K562 (cell line): ENCODE data around the gene TPRG1L. TPM values are rescaled to one million over a fixed set of nuclear protein-coding genes. Genes with fewer than 3 reads are reported as not detected.

Experiments used
- ADNP ChIP-seq: fragments of 200-800 bp; sonication (Bioruptor generic); IDR thresholded peaks from 2 replicates; pipeline ENCODE4 v1.6.1; 2016; ENCODE audit warnings: missing genetic modification characterization, missing compliant biosample characterization
- ARID1B ChIP-seq: fragments of 450-650 bp; IDR thresholded peaks from 2 replicates; pipeline ENCODE4 v1.6.1; 2016; ENCODE audit warnings: antibody characterized with exemption, mild to moderate bottlenecking, inconsistent platforms
- ARID2 ChIP-seq: fragments of 450-650 bp; IDR thresholded peaks from 2 replicates; pipeline ENCODE4 v1.6.1; 2017; ENCODE audit warnings: antibody characterized with exemption, mild to moderate bottlenecking
- CCAR2 ChIP-seq: fragments of 200-400 bp; formaldehyde crosslinking; IDR thresholded peaks from 2 replicates; pipeline ENCODE4 v1.6.1; 2017; ENCODE audit warnings: mild to moderate bottlenecking, low read depth, low read length
- CHD2 ChIP-seq: IDR thresholded peaks from 2 replicates; pipeline ENCODE4 v1.6.1; 2011; ENCODE audit warnings: low read depth, low read length
- DDX20 ChIP-seq: fragments of 450-650 bp; IDR thresholded peaks from 2 replicates; pipeline ENCODE4 v1.6.1; 2016; ENCODE audit warnings: missing genetic modification characterization, low read depth, mild to moderate bottlenecking, missing compliant biosample characterization, moderate library complexity
- DEAF1 ChIP-seq: fragments of 450-650 bp; formaldehyde crosslinking; IDR thresholded peaks from 2 replicates; pipeline ENCODE4 v1.4.0; 2020; ENCODE audit warnings: mild to moderate bottlenecking, moderate library complexity
- E2F4 ChIP-seq: sonication (generic); formaldehyde crosslinking; IDR thresholded peaks from 2 replicates; pipeline ENCODE4 v1.8.0; 2022; ENCODE audit warnings: mild to moderate bottlenecking, low read depth, missing genetic modification reagents
- EHMT2 ChIP-seq: fragments of 450-650 bp; IDR thresholded peaks from 2 replicates; pipeline ENCODE4 v1.6.1; 2018; ENCODE audit warnings: antibody characterized with exemption
- ETS1 ChIP-seq: conservative IDR thresholded peaks from 2 replicates; pipeline ENCODE4 v1.6.1; 2011; ENCODE audit warnings: low read depth, mild to moderate bottlenecking, low read length; ENCODE audit not compliant: control insufficient read depth
- GABPB1 ChIP-seq: sonication (generic); formaldehyde crosslinking; IDR thresholded peaks from 2 replicates; pipeline ENCODE4 v1.8.0; 2022; ENCODE audit warnings: mild to moderate bottlenecking, missing genetic modification reagents
- GATA2 ChIP-seq: sonication (generic); formaldehyde crosslinking; IDR thresholded peaks from 2 replicates; pipeline ENCODE4 v1.4.0; 2020; ENCODE audit warnings: mild to moderate bottlenecking, missing genetic modification reagents
- KDM4B ChIP-seq, 2 experiments: fragments of 450-650 bp in 1 of 2; sonication (generic) in 1 of 2; IDR thresholded peaks; 2 replicates each; pipeline ENCODE4 v1.6.1; 2016 to 2017; ENCODE audit warnings: borderline replicate concordance in 2 of 2, antibody characterized with exemption in 1 of 2, low read depth in 1 of 2, mild to moderate bottlenecking in 1 of 2
- MECOM ChIP-seq: fragments of 250-450 bp; sonication (Bioruptor Pico); IDR thresholded peaks from 2 replicates; pipeline ENCODE4 v1.8.0; 2022; ENCODE audit warnings: inconsistent platforms
- MTA3 ChIP-seq: fragments of 450-650 bp; formaldehyde crosslinking; IDR thresholded peaks from 2 replicates; pipeline ENCODE4 v1.6.1; 2017; ENCODE audit warnings: mild to moderate bottlenecking, borderline replicate concordance
- NELFE ChIP-seq: IDR thresholded peaks from 2 replicates; pipeline ENCODE4 v1.6.1; 2011; ENCODE audit warnings: mild to moderate bottlenecking; ENCODE audit not compliant: insufficient read depth, insufficient read length
- ZBED1 ChIP-seq: IDR thresholded peaks from 2 replicates; pipeline ENCODE4 v1.6.1; 2014
- ZEB2 ChIP-seq: fragments of 450-650 bp; IDR thresholded peaks from 2 replicates; pipeline ENCODE4 v1.6.1; 2016
- ZFP30 ChIP-seq: fragments of 250-450 bp; sonication (Bioruptor Pico); IDR thresholded peaks from 2 replicates; pipeline ENCODE4 v1.8.0; 2022; ENCODE audit warnings: moderate library complexity, mild to moderate bottlenecking, inconsistent platforms, borderline replicate concordance
- ZNF24 ChIP-seq: fragments of 450-650 bp; IDR thresholded peaks from 2 replicates; pipeline ENCODE4 v1.6.1; 2016
- ZNF274 ChIP-seq: IDR thresholded peaks from 2 replicates; pipeline ENCODE4 v1.6.1; 2011; ENCODE audit warnings: low read depth, mild to moderate bottlenecking, low read length, moderate library complexity, borderline replicate concordance
- polyA plus RNA-seq, 8 experiments: library from polyadenylated mRNA; depleted of rRNA in 4 of 8; stranded (reverse) in 5 of 8; unstranded in 3 of 8; fragments of >200 nt; fragmentation: Nextera tagmentation in 2 of 8; fragmentation: Illumina TruSeq in 1 of 8; extraction: Ambion mirVana in 2 of 8; extraction: Trizol in 1 of 8; gene quantifications; 2 replicates each; pipeline versions ENCODE4 v1.2.1 to v1.2.3, GENCODE V29; 2011 to 2014; ENCODE audit warnings: inconsistent platforms in 1 of 8, missing spikeins in 1 of 8
- total RNA-seq, 7 experiments: library from RNA; depleted of rRNA in 6 of 7; stranded (reverse); fragments of >200 nt in 6 of 7; fragmentation: Illumina TruSeq in 2 of 7; extraction: Trizol in 2 of 7; gene quantifications; 2 replicates each; pipeline versions ENCODE4 v1.2.1 to v1.2.3, GENCODE V29; 2011 to 2021; ENCODE audit warnings: low replicate concordance in 1 of 7
- TF ChIP-seq, protein P1 (sequence below): sonication (generic); formaldehyde crosslinking; IDR thresholded peaks from 2 replicates; pipeline ENCODE4 v1.5.0; 2020; ENCODE audit warnings: missing genetic modification reagents
- TF ChIP-seq, protein P2 (sequence below): fragments of 450-650 bp; IDR thresholded peaks from 2 replicates; pipeline ENCODE4 v1.6.1; 2017; ENCODE audit warnings: antibody characterized with exemption

TPRG1L gene
- total and polyA plus RNA-seq, 9 of the 15 experiments (the other 6 are each of a cell fraction or from before 2014, with no cell fraction given): 1.6 to 11.0 (median 6.2) TPM

- TF ChIP-seq DDX20 (tag) (no peak), KDM4B (IDR thresholded peaks at IDR 0.05; ENCODE audit: borderline replicate concordance in 2 of 2, low read depth in 1 of 2) (no peak), MTA3 (peak; percentile 30; the same call in 1 of the 2 replicates), ZNF24 (no peak), ZFP30 (CRISPR knock-in tag) (no peak), ADNP (tag) (no peak), CCAR2 (no peak), GATA2 (CRISPR knock-in tag) (peak; percentile 24; the same call in 1 of the 2 replicates), ARID2 (no peak), MECOM (CRISPR knock-in tag) (no peak), ZNF274 (no peak), ARID1B (0 out of 2 replicates have a peak, but pooled peaks have one; percentile 38), DEAF1 (CRISPR knock-in tag) (peak; percentile 76), CHD2 (no peak), ZEB2 (no peak), ETS1 (no peak), E2F4 (CRISPR knock-in tag) (no peak), NELFE (no peak), GABPB1 (CRISPR knock-in tag) (peak; percentile 19; the same call in 1 of the 2 replicates), ZBED1 (no peak), EHMT2 (no peak)
- TF ChIP-seq, protein P1, sequence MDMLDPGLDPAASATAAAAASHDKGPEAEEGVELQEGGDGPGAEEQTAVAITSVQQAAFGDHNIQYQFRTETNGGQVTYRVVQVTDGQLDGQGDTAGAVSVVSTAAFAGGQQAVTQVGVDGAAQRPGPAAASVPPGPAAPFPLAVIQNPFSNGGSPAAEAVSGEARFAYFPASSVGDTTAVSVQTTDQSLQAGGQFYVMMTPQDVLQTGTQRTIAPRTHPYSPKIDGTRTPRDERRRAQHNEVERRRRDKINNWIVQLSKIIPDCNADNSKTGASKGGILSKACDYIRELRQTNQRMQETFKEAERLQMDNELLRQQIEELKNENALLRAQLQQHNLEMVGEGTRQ (CRISPR knock-in tag): no peak
- TF ChIP-seq, protein P2, sequence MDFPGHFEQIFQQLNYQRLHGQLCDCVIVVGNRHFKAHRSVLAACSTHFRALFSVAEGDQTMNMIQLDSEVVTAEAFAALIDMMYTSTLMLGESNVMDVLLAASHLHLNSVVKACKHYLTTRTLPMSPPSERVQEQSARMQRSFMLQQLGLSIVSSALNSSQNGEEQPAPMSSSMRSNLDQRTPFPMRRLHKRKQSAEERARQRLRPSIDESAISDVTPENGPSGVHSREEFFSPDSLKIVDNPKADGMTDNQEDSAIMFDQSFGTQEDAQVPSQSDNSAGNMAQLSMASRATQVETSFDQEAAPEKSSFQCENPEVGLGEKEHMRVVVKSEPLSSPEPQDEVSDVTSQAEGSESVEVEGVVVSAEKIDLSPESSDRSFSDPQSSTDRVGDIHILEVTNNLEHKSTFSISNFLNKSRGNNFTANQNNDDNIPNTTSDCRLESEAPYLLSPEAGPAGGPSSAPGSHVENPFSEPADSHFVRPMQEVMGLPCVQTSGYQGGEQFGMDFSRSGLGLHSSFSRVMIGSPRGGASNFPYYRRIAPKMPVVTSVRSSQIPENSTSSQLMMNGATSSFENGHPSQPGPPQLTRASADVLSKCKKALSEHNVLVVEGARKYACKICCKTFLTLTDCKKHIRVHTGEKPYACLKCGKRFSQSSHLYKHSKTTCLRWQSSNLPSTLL: no peak
These were observed 5.7 kb upstream of the TPRG1L start (continued) for GRCh38 chr1:3618881-3619671.
